Stimulated activated CD4-positive, alpha-beta T cell treated with anti-CD3 and anti-CD28 coated beads, TNF-alpha, amount 100 ng/mL, for 48 hours (primary cell): ENCODE data around the gene COL7A1.
"Not testable (repeated sequence)": the region's sequence is repeated elsewhere in the genome, so short reads cannot be mapped to it uniquely, and the experiment has no call there.

Source experiments
- DNase-seq, 3 donors: peaks; one replicate each; pipeline ENCODE4 v3.0.0-alpha.2; 2020; ENCODE audit warnings: low read depth in 3 of 3

Gene COL7A1

DNA sequence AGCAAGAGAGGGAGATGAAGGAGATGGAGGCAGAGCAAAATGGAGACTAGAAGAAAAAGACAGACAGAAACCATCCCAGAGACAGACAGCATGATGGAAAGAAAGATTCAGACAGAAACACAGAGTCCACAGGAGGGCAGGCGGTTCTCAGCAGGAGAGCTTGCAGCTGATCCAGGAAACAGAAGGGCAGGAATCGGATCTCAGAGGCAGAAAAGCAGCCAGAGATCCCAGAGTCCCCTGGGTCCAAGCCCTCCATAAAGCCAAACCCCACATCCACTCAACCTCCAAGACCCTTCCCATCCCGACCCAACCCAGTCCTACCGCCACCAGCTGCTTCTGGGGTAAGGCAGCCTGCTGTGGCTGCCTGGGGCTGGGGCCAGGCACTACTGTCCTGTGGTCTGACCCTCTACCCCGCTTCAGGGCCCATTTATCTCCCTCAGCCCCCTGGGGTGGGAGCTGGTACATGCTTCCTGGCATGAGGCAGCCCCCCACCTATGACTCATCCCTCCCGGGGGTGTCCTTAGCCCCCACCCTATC is 31.7 kb downstream of the COL7A1 start, which contains the start of gene UCN2:
Gene UCN2, minus strand, starts transcription at position 400 of the 537 bp plus-strand sequence. CDS start 657 bp downstream, outside the sequence.
- no peak for DNase-seq

DNA sequence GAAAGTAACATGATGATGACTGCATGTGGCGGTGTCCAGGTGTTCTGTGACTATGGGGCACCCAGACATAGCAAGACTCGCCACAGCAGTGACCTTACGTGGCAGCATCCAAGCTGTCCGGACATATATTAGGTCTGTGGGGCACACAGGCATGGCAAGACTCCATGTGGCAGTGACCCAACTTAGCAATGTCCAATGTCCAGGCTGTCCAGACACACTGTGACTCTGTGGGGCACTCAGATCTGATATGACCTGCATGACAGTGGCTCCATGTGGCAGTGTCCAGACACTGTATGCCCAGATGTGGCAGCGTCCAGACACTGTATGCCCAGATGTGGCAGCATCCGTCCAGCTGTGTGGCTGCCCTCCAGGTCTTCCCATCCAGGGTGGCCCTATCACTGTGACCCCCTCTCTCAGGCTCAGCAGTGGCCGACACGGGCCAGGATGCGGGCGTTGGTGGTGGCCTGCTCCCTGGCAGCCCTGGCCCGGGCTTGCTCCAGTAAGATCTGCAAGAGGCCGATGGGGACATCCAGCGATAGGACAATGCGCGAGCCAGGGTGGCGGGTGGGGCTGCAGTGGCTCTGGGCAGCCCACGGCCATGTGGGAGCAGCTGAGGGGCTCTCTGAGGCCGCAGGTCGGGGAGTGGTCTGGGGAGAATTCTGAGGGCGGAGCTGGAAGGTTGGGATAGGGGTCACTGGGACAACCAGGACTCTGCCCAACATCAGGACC is 32.6 kb downstream of the COL7A1 start:
- no peak for DNase-seq

DNA sequence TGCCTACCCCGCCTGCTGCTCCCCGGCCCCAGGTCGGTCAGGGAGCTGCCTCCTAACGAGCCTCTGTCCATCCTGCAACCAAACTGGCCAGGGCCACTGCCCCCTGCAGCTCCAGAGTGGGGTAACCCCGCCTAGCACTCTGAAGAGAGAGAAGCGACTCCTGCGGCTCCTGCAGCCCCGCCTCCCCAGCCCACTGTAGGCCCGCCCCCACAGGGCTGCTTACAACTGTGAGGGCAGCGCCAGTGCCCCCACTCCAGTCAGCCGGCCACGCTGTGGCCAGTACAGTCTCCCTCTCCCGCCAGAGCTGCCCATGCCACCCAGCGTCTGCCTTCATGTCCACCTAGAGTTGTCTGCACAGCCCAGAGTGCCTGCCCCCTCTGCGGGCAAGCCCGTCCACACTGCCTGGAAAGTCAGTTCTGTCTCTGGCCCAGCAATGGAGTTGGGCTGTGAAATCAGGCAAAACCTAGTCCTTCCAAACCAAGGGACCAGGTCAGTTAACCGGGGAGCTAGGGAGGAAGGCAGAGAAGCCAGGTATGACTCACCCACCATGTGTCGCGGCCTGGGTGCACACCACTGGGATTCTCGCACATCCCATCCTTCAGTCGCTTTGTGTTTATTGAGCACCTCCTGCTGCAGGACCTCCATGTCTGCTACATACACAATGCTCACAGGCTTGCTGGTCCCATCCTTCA is 33.9 kb downstream of the COL7A1 start:
- DNase-seq = no peak

DNA sequence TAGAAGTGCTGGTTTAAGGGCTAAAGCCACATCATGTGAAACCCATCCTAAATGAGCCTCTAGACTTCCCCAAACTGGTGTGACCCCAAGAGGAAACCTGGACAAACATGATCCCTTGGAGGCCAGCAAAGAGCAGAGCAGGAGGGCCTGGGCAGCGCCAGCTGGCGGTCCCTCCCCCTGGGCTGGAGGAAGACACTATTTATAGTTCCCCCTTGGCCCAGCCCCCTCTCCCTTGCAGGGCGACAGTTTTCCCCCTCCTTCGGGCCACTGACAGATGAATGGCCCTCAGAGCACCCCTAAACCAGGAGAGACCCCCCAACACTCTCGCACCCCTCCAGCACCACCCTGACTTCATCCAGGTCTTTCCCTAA is 34.5 kb downstream of the COL7A1 start:
- DNase-seq = no peak

DNA sequence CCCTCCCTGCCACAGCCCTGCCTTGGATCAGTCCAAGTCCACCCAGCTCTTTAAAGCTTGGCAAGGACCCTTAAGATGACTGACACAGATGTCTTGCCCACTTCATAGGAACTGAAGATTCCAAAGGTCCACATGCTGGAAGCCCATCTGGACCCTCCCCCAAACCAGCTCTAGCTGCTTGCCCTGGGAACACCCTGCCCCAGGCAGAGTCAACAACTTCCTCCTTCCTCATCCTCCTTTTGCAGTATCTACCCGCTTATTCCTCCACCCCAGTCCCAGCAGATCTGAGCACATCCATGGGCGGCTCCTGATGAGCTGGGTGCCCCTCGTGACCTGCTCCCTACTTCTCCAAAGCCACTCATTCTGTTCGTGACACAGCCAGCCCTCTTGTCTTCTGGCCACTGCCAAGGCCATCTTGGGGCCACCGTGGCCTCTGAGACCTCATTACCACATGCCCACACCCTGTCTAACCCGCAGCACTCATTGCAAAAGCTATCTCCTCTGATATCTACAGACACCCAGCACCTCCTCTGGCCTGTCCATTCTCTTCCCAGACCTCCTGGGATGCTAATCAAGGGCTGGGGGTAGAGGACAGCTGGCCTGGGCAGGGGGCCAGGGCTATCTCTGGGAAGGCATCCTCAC is 36.5 kb downstream of the COL7A1 start:
- DNase-seq = no peak

DNA sequence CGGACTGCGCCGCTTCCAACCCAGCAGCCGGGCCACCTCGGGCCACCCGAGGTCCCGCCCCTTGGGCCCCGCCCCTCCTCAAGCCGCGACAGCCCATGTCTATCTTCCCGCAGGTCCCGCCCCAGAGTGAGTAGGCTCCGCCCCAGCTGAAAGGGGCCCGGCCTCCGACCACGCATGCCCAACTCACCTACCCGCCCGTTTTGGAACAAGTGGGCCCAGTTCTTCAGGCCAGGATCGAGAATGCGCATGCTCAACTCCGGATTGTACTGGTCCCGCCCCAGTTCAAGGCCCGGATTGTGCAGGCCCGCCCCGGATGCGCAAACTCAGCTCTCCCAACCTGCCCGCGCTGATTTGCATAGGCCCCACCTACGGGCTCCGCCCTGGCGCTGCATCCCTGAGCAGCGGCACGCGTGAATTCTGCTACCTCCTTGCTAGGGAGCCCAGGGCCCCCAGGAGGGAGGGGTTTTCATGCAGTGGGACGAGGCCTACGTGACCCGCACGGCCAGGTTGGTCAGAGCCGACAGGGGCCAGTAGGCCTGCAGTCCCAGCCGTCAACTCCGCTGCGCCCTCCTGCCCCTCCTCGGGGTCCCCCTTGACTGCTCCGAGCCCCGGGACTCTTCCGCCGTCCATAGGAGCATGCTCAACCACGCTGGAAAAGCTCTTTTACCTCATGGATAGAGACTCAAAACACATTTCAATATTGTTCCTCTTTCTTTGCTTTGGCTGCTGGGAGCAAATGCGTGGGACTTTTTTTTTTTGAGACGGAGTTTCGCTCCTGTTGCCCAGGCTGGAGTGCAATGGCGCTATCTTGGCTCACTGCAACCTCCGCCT is 38.1 kb downstream of the COL7A1 start, which contains the start of gene PFKFB4:
Gene PFKFB4, minus strand, starts transcription at position 8 of the 831 bp plus-strand sequence. CDS start 26 bp downstream, outside the sequence.
- peak; percentile 99 to 100 (median 99) for DNase-seq

DNA sequence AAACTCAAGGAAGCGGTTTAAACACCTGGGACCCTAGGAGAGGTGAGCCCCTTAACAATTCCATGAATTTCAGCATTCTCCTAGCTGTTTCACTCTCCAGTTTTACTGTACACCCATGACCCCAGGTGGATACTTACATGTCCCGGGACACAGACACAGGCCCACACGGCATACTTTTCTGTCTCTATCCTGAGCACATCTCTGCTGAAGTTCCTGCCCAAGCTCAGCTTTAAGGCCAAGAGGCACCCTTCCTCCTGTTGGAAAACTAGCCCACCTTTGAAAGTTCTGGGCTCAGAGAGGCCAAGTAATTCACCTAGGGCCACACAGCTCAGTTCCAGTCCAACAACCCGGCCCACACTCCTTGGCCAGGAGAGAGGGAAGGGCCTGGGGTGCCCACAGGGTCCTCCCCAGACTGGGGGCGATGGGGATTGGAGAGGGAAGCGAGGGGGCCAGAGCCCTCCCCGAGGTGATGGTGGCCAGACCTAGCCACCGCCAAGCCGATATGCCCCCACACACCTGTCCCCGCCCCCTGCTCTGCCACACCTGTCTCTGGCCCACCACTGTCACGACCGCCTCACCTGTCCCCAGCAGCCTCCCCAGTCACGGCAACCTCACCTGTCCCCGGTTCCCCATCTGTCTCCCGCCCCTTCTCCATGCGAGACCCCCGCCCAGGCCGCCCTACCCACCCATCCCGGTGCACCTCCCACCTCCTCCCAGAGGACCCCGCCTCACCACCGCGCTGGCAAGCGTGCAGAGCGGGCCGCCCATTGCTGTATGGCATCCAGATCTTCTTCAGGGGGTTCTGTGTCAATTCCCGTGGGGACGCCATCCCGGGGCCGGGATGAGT is 39.0 kb downstream of the COL7A1 start:
- no peak for DNase-seq

DNA sequence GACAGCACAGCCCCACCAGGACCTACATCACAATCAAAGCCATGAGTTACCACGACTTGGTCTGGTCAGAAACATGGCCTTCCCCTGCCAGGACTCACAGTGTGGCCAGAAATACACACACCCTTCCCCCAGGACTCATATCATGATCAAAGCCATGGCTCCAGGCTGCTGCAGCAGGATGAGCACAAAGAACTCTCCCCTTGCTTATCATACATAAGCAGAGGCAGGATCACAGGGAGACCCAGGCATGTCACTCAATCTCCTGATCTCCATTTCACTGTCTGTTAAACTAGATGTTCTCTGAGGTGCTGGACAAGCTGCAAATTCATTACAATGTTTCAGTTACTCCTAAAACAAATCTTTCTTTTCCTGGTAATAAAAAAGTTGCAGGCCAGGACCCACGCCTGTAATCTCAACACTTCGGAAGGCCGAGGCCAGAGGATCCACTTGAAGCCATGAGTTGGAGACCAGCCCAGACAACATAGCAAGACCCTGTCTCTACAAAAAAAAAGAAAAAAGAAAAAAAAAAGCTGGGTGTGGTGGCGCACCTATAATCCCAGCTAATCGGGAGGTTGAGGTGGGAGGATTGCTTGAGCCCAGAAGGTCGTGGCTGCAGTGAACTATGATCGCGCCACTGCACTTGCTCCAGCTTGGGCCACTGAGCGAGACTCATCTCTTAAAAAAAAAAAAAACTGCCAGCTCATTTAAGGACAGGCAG is 39.7 kb downstream of the COL7A1 start:
- no peak for DNase-seq

DNA sequence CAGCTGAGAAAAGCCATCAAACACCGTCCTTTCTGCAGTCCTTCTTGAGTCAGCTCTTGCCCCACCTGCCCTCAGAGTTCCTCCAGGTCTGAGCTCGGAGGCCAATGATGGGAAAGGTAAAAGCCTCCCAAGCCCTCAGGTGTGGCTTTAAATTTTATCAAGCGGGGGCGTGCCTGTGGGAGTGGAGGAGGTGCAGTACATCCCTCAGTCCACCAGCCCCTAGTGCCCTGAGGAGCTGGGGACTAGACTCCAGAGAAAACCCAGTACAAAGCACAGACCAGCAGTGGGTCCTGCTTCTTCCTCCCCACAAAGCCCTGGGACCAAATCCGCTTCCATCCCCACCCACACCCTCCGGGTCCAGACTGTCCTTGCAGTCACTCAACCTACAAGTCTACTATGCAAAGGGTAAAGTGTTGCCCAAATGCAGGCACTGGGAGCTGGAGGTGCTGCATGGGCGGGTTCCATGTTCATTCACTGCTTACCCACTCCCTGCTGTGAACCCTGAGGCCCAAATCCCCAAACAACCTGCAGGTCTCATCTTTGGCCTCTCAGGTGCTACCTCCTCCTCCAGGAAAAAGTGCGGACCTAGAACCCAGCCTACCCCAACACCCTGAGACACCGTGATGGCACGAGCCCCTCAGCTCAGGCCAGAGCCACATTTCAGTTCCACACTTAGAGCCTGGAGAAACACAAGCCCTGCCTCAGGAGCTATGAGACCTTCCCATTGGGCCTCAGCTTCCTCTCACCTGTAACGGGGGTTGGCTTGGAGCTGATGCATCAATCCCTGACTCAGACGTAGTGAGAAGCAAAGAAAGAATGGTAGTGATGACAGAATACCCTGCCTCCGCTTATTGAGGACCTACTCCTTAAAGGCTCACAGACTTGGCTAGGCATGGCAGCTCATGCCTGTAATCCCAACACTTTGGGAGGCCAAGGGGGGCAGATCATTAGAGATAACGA is 41.0 kb downstream of the COL7A1 start:
- DNase-seq = no peak

DNA sequence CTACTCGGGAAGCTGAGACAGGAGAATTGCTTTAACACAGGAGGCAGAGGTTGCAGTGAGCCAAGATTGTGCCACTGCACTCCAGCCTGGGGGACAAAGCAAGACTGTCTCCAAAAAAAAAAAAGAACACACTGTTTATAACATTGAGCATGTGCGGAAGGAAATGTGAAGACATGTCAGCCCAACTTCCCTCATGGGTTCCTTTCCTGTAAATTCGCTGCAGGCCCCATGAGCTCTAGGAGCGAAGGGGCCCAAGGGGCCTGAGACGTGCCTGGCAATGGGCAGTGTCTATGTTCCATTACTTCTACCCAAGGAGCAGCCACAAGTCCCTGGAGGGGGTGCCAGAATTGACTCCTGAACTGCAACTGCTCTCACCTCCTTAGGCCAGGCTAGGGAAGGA is 41.8 kb downstream of the COL7A1 start:
- DNase-seq = no peak

DNA sequence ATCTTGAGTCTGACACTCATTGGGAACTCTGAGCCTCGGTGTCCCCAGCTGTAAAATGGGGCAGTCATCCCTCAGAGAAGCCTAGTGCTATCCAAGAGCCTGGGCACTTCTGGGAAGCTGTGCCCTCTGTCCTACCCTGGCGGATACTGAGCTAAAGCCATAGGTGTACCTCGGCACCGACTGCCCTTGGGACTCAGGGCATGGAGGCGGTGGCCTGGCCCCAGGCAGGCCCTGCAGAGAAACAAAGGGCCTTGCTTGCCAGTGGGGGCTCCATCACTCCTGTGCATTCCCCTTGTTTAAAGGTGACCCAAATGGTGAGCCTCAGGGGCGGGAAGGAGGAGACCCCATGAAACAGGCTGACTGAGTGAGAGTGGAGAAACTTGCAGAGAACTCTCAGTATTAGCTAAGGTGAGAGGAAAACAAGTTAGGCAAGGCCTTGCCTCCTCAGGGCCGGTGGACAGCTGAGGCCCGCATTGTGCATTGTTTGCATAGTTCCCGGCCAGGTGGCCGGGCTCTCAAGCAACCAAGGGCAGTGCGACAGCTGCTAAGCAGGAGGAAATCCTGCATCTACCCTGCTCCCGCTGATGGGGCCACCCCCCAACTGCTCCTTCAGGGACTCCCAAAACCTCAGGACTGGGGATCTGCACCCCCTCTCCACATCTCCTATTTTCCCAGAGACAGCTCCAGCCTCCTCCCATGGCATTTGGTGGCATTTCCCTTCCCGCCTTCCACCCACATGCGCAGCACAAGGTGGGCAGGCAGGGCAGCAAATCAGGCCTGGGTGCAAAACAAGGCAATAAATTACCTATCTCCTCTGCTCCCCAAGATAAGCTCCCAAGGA is 42.8 kb downstream of the COL7A1 start:
- DNase-seq = no peak

DNA sequence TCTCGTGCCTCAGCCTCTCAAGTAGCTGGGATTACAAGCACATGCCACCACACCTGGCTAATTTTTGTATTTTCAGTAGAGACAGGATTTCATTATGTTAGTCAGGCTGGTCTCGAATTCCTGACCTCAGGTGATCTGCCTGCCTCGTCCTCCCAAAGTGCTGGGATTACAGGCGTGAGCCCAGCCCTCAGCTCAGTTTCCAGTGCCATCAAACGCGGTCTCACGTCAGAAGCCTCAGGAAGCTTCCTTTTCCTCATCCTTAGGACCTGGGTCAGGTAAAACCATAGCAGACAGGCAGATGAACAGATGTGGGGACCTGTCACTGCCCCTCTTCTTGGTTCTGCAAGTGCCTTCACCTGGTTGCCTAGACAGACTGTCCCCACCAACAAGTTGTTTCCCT is 43.5 kb downstream of the COL7A1 start:
- DNase-seq = not testable (repeated sequence)

DNA sequence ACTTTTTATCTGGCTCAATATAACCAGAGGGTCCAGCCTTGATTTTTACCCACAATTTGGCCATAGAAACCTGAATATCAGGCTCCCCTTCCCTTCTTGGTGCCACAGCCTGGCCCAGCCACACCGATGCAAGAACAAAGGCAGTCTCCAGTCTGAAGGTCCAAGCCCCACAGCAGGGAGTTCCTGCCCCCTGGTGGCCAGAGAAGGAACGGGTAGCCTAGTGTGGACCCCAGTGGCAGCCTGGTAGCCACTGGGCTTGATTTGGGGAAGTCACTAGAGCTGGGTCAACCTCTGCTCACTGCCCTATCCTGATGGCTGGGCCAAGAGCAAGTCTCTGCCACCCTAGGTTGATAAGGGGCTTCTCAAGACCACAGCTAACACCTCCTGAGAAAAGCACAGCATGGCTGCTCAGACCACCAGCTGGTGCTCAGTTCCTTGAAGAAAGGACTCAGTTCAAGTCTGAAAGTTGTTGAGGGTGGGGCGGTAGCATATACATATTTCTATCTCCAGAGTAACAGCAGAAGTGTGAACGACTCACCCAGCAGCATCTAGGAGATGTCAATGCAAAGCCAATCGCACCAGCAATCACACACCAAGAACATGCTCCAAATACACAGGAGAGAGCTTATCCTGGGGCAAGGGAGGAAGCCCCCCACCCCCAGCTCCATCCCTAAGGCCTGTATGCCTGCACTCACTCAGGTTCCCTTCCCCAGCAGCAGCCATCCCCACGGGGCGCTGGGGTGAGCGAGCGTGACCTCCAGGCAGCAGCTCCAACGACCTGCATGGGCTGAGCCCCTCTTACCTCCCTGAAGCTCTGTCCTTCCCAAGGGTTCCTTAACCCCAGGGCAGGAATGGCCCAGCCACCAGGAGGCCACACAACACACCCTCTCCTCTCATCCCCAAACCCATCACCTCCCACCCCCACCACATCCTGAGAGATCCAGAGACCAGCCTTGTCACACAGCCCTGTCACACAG is 46.1 kb downstream of the COL7A1 start:
- DNase-seq = peak; percentile 70 to 74 (median 73)

DNA sequence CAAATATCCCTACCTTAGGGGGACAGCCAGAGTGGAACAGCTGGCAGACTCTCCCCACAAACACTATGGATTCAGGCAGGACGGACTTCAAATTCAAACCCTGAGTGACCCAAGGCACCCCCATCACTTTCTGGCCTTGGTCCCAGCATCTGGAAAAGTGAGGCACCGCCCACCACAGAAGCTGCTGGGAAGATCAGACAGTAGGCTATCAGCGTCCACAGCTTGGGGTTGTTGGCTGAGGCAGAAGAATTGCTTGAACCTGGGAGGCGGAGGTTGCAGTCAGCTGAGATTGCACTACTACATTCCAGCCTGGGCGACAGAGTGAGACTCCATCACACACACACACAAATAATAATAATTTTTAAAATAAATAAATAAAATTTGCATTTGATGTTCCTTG is 47.0 kb downstream of the COL7A1 start:
- DNase-seq = no peak

DNA sequence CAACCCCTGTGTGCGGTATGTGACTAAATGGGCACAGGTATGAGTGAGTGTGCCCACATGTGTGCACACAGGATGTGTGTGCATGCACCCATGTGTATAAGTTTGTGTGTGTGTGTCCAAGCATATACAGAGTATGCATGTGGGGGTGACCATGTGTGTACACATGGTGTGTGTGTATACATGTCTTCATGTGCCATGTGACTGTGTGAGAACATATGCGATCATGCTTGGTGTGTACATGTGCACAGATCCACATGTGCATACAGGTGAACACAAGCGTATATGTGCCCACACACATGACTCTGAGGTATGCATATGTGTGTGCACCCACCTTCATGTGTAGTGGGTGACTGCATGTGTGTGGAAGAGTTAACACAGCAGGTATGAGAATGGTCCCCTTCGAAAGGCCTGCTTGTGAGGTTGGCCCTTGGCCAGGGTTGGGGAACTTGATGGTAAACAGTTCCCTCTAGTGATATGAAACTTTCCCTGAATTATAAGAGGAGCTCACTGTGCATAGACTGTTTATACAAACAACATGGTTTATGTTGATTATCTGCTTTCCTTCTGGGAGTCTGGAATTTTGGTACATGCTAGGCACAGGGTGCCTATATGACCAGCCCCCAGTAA is 48.8 kb downstream of the COL7A1 start:
- DNase-seq = no peak

DNA sequence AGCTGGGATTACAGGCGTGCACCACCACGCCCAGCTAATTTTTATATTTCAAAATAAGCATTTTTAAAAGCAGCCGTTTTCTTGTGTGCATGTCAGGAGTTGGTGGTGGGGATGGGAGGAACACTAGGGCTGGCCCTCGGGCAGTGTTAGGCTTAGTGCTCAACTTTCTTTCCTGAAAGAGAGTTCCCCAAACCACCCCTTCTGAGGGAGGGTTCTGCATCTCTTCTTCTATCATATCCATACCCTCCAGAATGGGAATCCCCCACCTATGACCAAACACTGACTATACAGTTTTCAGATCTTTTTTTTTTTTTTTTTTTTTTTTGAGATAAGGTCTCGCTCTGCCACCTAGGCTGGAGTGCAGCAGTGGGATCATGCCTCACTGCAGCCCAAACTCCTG is 51.0 kb downstream of the COL7A1 start:
- DNase-seq = no peak
